Frontal cortex (tissue), 4 donors: Measurements from ENCODE around the gene ABLIM3. TPM values are rescaled to one million over a fixed set of nuclear protein-coding genes. Genes with fewer than 3 reads are reported as not detected.

Source experiments
- DNase-seq, 2 donors: peaks; one replicate each; pipeline ENCODE4 v3.0.0; 2012; ENCODE audit warnings: low spot score in 2 of 2
- FAIRE-seq: peaks from 2 replicates; lab custom pipeline; 2012; peaks lifted over from hg19 to GRCh38; lab: Jason Lieb, UNC
- total RNA-seq: library from RNA; depleted of rRNA; stranded (reverse); fragments of >200 nt; gene quantifications from one replicate; pipeline ENCODE4 v1.2.3, GENCODE V29; 2014
- donor health status: control.
- donor health status: control.
- donor health status: control.

The ABLIM3 gene
- total RNA-seq, 1 donor from 2014 or later, result 10.6 TPM

DNA sequence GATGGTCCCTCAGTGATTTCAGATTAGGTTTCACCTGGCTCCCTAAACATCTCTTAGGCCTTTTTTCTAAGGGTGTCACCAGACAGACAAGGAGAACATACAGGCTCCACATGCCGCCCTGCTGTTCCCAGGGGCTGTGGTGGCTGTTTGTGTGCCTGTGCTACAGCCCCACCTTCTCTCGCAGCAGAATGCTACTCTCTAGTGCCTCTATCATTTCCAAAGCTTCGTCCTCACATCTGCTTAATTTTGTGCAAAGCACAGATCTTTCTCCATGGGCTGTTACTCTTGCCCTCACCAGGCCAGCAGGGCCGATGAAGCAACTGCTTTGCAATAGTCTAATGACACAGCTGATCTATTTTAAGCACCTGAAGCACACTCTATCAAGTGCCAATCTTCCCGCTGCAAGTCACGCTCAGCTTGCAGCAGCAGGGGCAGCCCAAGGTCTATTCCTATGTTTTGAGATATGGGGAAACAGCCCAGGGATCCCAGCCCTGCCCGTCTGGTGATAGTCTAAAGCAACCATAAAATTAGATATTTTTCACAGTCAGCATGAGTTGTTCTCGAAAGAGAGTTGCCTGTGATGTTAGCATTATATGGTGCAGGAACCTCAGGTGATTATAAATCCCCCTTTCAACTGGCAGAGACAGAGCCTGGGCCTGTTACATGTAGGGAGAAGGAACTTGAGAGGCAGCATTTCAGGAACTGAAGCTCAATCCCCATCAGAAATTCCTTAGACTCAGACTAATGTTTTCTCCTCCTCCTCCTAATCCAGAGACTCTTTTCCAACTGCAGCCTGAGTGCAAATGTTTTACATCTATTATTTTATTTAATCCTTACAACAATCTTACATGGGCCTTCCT is 12.7 kb downstream of the ABLIM3 start:
- no peak for DNase-seq
- no peak for FAIRE-seq

DNA sequence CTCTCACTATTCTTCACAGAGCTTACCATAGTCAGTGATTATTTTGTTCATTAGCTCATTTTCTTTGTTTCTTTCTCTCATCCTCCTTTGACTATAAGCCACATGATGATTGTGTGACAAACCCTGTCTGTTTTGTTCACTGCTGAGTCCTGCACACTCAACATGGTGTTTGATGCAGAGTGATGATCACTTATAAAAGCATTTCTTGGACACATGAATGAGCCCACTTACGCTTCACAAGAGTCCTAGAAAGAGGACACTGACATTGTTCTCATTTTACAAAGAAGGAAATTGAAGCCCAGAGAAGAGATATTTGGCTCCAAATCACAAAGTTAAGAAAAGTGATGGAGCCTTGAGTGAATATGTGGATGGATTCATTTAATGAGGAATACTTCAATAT is 13.4 kb downstream of the ABLIM3 start:
- DNase-seq, result no peak
- FAIRE-seq, result no peak

DNA sequence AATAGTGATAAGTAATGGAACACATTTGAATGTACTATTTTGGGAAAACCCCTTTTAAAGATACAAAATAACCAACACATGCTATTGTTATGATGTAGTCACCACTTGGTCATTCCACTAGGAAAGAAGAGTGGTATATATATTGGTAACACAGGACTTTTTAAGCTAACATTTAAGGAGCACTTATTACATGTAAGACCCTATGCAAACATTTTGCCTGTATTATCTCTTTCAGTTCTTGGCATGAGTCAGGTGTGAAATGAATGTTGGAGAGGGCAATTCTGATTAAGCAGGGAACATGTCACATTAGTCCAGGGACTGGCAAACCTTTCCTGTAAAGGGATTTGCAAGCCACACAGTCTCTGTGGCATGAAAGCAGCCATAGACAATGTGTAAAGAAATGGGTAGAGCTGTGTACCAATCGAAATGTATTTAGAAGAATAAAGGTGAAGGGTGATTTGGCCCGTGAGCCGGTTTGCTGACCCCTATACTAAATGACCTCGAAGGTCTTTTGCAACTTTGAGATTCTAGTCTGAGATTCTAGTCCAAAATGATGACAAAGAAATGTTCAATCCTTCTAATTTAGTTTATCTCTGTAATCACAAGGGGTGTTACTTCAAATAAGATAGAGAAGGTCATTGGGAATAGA is 15.3 kb downstream of the ABLIM3 start:
- FAIRE-seq (no peak), DNase-seq (no peak)

DNA sequence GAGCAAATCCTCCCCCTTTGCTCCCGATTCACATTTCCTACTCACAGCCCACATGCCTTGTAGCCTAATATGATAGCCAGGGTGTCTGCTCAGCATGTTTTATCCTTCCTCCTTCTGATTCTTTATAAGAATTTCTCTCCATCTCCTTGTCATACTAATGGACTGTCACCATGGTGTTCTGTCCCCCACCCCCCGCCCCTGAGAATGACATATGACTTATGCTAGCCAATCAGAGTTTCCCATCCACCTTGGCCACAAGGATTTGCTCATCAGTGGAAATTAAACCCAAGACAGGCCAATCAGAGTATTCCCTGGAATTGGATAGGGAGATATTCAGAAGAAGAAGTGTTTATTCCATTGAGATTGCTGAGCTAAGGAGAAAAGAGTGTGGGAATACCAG is 16.0 kb downstream of the ABLIM3 start:
- no peak for DNase-seq
- FAIRE-seq, result no peak

DNA sequence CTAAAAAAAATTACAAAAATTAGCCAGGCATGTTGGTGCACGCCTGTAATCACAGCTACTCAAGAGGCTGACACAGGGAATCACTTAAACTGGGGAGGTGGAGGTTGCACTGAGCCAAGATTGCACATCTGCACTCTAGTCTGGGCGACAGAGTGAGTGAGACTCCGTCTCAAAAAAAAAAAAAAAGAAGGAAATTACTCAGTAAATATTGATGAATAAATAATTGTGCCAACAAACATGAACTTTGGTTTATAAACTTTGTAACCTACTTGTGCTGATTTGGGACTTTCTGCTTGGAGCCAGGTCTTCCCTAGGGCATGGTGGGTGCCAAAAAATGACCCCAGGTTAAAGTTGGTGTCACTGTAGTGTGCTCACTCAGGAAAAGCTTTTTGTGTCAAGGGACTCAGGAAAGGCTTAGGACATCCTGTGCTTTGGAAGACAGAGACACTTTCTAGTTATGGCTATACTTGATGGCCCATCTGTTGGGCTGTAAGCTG is 19.0 kb downstream of the ABLIM3 start:
- DNase-seq, result no peak
- no peak for FAIRE-seq

GRCh38 chr5:149161026-149161687 is 19.9 kb downstream of the ABLIM3 start:
- no peak for DNase-seq
- no peak for FAIRE-seq

DNA sequence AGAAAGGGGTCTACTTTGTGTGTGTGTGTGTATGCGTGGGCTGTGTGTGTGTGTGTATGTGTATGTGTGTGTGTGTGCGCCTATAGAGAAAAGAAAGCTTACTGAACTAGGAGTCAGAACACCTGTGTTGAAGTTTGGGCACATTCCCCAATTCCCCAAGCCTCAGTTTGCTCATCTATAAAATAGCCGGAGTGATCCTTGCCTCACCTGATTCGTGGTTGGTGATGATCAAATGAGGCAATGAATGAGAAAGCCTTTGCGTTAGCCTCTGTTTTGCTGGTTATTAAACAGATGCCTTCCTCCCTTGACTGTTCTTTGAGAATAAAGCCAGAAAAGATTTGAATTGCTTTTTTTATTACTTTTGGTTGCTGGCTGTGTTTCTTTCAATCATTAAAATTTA is 20.6 kb downstream of the ABLIM3 start:
- no peak for DNase-seq
- no peak for FAIRE-seq

DNA sequence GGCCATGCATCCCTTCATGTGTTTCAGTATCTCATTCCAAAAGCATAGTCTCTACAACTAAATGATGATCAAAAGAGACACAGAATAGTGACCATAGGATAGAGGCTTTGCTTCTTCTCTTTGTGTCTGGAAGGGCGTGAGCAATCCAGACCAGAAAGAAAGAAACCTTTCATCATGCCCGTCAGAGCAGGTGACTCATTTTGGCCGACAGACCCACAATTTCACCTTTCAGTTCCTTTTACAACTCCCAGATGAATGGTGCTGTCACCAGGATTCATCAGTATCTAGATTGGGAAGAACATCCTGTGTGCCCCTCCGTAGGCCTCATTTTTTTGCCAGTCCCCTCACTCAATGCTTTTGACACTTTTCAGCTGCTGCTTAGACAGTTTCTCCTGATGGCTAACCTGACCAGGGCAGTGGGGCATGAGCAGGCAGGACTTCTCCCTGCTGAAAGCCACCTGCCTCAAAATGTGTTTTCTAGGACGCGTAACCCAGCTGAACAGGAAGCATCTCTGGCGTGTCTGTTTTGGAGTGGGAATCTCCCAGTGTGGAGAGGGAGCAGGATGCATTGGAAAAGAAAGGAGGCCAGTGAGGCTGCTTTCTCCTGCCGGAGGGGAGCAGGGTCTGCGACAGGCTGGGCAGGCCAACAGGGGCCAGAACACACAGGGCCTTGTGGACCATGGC is 21.2 kb downstream of the ABLIM3 start:
- DNase-seq, result no peak

DNA sequence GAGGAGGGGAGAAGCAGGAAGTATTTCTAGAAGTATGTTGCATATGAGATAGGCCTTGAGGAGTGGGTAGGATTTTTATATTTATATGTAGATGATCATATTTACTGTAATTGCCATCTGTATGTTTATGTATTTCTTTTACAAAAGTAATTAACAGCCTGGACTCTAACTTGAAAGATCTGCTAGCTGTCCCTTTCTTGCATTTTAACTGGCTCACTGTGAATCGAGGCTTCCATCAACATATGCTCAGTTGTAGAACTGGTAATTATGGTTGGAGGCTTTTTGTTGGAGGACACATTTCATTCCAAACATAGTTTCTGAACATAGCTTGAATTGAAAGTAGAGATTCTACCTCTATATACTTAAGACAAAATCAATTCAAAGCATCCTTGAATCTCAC is 23.4 kb downstream of the ABLIM3 start:
- FAIRE-seq (no peak), DNase-seq (no peak)

More for the DNA sequence above, 21.2 kb downstream of the ABLIM3 start:
- no peak for FAIRE-seq

DNA sequence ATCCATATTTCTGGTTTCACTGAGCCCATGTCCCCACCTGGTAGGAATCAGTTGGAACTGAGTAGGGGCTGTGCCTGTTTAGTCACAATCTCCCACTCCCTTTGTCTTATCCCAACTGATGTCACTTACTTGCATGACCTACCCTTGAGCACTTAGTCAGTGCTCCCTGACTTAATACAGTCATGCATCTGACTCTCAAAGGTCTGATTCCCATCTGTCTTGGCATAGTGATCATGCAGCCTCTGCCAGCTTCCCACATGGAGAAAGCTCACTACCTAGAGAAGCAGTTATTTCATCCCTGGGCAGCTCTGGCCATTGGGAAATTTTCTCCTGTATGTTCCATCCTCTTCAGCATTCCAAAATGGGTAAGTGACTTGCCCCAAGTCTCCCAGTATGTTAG is 24.8 kb downstream of the ABLIM3 start:
- FAIRE-seq (no peak), DNase-seq (no peak)

DNA sequence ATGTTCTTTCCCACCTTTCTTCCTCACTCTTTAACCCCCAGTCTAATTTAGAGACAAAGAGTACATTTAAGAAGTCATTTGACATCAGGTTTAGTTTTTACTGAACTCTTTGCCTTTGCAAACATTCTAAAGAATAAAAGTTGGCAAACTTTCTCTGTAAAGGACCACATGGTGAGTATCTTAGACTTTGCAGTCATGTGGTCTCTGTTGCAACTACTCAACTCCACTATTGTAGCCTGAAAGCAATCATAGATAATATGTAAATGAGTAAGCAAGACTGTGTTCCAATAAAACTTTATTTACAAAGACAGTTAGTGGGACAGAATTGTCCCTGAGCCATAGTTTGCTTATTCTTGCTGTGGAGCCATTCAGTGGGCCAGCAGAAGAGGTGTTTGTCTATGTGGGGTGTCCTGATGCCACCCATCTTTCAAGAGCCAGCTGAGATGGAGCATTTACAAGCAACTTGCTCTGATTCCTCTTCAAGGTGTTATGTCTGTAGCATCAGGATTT is 25.4 kb downstream of the ABLIM3 start:
- DNase-seq (no peak), FAIRE-seq (no peak)

- no peak for FAIRE-seq
- no peak for DNase-seq
Measured at GRCh38 chr5:149168276-149168906, 27.1 kb downstream of the ABLIM3 start.

- DNase-seq (no peak), FAIRE-seq (no peak)
Measured at GRCh38 chr5:149170299-149170698, 29.0 kb downstream of the ABLIM3 start.

GRCh38 chr5:149172261-149172660 is 31.0 kb downstream of the ABLIM3 start:
- DNase-seq (no peak), FAIRE-seq (no peak)

DNA sequence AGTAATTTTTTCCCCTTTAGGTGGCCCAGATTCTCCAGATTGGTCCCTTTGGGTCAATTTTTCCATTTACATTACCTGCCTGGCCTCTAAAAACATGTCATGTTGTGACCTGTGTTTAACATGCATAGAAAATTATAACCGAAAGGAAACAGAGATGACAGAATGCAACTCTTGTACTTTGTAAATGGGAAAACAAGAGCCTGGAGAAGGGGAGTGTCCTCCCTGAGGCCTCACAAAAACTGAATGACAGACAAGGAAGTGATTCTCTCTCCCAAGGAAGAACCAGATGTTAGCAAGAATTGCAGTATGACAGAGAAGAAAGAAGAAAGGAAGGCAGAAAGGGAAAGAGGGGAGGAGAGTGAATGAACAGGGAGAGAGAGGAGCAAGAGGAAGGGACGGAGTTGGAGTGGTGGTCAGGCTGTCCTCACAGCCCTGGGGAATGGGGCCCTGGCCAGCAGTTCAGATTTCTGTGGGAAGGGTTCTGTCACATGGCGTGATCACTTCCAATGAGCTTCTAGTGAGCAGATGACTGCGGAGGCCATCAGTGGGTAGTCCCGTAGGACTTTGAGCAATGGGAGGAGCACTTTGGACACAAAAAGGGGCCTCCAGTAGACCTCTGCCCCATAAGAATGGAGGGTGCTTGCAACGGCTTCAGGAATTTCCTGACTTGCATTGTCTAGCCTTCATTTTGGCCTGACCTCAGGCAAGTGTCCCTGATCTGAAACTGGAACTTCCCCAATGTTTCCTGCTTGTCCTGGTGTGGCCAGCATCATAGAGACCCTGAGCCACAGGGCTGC is 31.6 kb downstream of the ABLIM3 start:
- DNase-seq (no peak), FAIRE-seq (no peak)

DNA sequence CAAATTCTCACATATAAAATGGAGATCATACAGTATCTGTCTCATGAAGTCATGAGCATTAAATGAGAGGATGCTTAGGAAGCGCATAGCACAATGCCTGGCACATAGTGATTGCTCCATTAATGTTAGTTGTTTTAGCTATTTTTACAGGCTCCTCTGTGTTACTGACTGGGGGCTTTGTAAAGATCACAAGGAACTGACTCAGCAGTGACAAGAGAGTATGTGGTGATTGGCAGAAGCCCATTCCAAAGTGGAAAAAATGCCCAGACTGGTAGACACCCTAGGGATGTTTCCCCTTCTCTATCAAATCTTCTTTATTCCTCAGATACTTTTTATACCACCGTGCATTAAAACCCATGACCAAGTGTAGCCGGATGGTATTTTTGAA is 33.5 kb downstream of the ABLIM3 start:
- no peak for DNase-seq
- no peak for FAIRE-seq

GRCh38 chr5:149175346-149176105 is 34.2 kb downstream of the ABLIM3 start:
- DNase-seq, result no peak
- FAIRE-seq, result no peak

GRCh38 chr5:149177339-149177843 is 36.1 kb downstream of the ABLIM3 start:
- no peak for DNase-seq
- no peak for FAIRE-seq
